Omental fat pad (tissue), 4 donors: ENCODE data around the gene SERPINE3. TPM values are rescaled to one million over a fixed set of nuclear protein-coding genes. Genes with fewer than 3 reads are reported as not detected.

Source experiments
- ATAC-seq: fragments of 150-250 bp; one replicate; pipeline ENCODE4 v1.9.1; 2016; ENCODE audit warnings: mild to moderate bottlenecking, moderate library complexity; ENCODE audit not compliant: low FRiP score
- DNase-seq: peaks from one replicate; pipeline ENCODE4 v3.0.0-alpha.2; 2019; ENCODE audit warnings: low spot score
- CTCF ChIP-seq, 3 donors: fragments of 450-650 bp; IDR thresholded peaks; one replicate each; pipeline ENCODE4 v1.5.1; 2016 to 2017; ENCODE audit warnings: antibody characterized with exemption in 3 of 3, mild to moderate bottlenecking in 3 of 3, moderate library complexity in 2 of 3
- small RNA-seq: library from RNA; depleted of rRNA; stranded (forward); fragments of <200 nt; gene quantifications from one replicate; pipeline ENCODE3, GENCODE V24; 2016
- total RNA-seq, 4 donors: library from RNA; depleted of rRNA; stranded (reverse); fragments of >200 nt; gene quantifications; one replicate each; pipeline ENCODE4 v1.1.0, GENCODE V29; 2016

Gene SERPINE3
- total RNA-seq, 4 donors from 2014 or later = 1.6 to 8.8 TPM; not detected in 2

- ATAC-seq (no peak), DNase-seq (no peak)
- no peak for TF ChIP-seq CTCF (IDR thresholded peaks at IDR 0.05)
Measured at GRCh38 chr13:51405176-51405575, 65.7 kb downstream of the SERPINE3 start.

GRCh38 chr13:51412431-51412830 lies 72.9 kb downstream of the SERPINE3 start:
- TF ChIP-seq CTCF (IDR thresholded peaks at IDR 0.05) = no peak
- DNase-seq (no peak), ATAC-seq (no peak)

Small RNAs within 50 kb of the gene (small RNA-seq; reads per million reads assigned to genes)
- not detected for gene MIR5693

Other genes starting within 250 kb of the SERPINE3 start
- not detected for gene C13orf42, start 228.4 kb upstream of the SERPINE3 start, total RNA-seq
- gene FAM124A, start 117.3 kb upstream of the SERPINE3 start, total RNA-seq = 10 to 100 TPM in 3 of 4 donors, 1 to 10 TPM in 1; 8.2 to 19.2 (median 13.2) TPM
- gene INTS6, start 113.3 kb downstream of the SERPINE3 start, total RNA-seq = 10 to 100 TPM; 31.3 to 69.7 (median 40.0) TPM
- 10 to 100 TPM; 13.3 to 26.6 (median 15.8) TPM for gene WDFY2, start 244.8 kb downstream of the SERPINE3 start, total RNA-seq